H1 (cell line): Measurements from ENCODE around the gene PRKCH. TPM values are rescaled to one million over a fixed set of nuclear protein-coding genes. Genes with fewer than 3 reads are reported as not detected.

Experiments used
- CTCF ChIA-PET: fragments of 300-600 bp; sonication (Branson Sonifier 250); formaldehyde crosslinking; loops from one replicate; lab custom pipeline; 2021; ENCODE audit not compliant: partially characterized antibody; lab: Charles Lee
- POLR2A ChIA-PET: fragments of 300-600 bp; sonication (Branson Sonifier 250); formaldehyde crosslinking; loops from one replicate; lab custom pipeline; 2021; ENCODE audit warnings: inconsistent platforms; ENCODE audit not compliant: partially characterized antibody; lab: Charles Lee
- DNase-seq, 2 experiments: peaks; one replicate each; pipeline versions ENCODE4 v3.0.0 to v3.0.0-alpha.2; 2010 to 2022; ENCODE audit warnings: low spot score in 2 of 2, low read depth in 1 of 2, mixed read lengths in 1 of 2
- FAIRE-seq: peaks from 2 replicates; lab custom pipeline; 2011; peaks lifted over from hg19 to GRCh38; lab: Jason Lieb, UNC
- H2AFZ ChIP-seq: 2 replicates; pipeline ENCODE4 v1.8.1; 2012; ENCODE audit warnings: low read length, inconsistent platforms
- H2AK5ac ChIP-seq: 2 replicates; pipeline ENCODE4 v1.6.1; 2013; ENCODE audit warnings: low read depth, low read length
- H2BK120ac ChIP-seq: replicated peaks from 2 replicates; pipeline ENCODE3; 2013; ENCODE audit warnings: low read depth, low read length, inconsistent platforms
- H2BK12ac ChIP-seq: 2 replicates; pipeline ENCODE4 v1.6.1; 2013; ENCODE audit warnings: low read depth, low read length
- H2BK15ac ChIP-seq: 2 replicates; pipeline ENCODE4 v1.6.1; 2013; ENCODE audit warnings: low read length
- H2BK20ac ChIP-seq: 2 replicates; pipeline ENCODE4 v1.6.1; 2013; ENCODE audit warnings: low read length
- H2BK5ac ChIP-seq: 2 replicates; pipeline ENCODE4 v1.6.1; 2013; ENCODE audit warnings: low read depth, low read length
- H3K14ac ChIP-seq: 2 replicates; pipeline ENCODE4 v1.6.1; 2013; ENCODE audit warnings: inconsistent platforms; ENCODE audit not compliant: insufficient read length
- H3K18ac ChIP-seq: 2 replicates; pipeline ENCODE4 v1.6.1; 2013; ENCODE audit warnings: low read length; ENCODE audit errors: extremely low read depth
- H3K23ac ChIP-seq: 2 replicates; pipeline ENCODE4 v1.6.1; 2013; ENCODE audit warnings: inconsistent platforms; ENCODE audit not compliant: insufficient read length
- H3K23me2 ChIP-seq: 2 replicates; pipeline ENCODE4 v1.6.1; 2013; ENCODE audit warnings: low read depth, low read length
- H3K27ac ChIP-seq: 2 replicates; pipeline ENCODE4 v1.6.1; 2011; ENCODE audit warnings: low read depth, low read length, inconsistent platforms
- H3K27me3 ChIP-seq, 4 experiments: replicated peaks in 1 of 4; 1 replicate in 1 of 4; 2 replicates in 3 of 4; pipeline versions ENCODE4 v1.6.1 to v1.8.1; 2011 to 2013; ENCODE audit warnings: low read length in 3 of 4, mild to moderate bottlenecking in 3 of 4, inconsistent platforms in 2 of 4, mixed read lengths in 2 of 4, moderate library complexity in 1 of 4; ENCODE audit not compliant: control insufficient read depth in 3 of 4, insufficient read depth in 3 of 4; ENCODE audit errors: extremely low read depth in 1 of 4
- H3K36me3 ChIP-seq, 4 experiments: 2 replicates each; pipeline versions ENCODE4 v1.6.1 to v1.8.1; 2011 to 2013; ENCODE audit warnings: mild to moderate bottlenecking in 4 of 4, low read length in 3 of 4, moderate library complexity in 2 of 4, control low read depth in 1 of 4, inconsistent platforms in 1 of 4; ENCODE audit not compliant: insufficient read depth in 4 of 4, control insufficient read depth in 2 of 4
- H3K4ac ChIP-seq: replicated peaks from 2 replicates; pipeline ENCODE3; 2013; ENCODE audit warnings: low read length, low read depth, mixed read lengths, inconsistent platforms; ENCODE audit not compliant: insufficient read length
- H3K4me1 ChIP-seq, 4 experiments: replicated peaks in 1 of 4; 1 replicate in 1 of 4; 2 replicates in 3 of 4; pipeline versions ENCODE4 v1.6.1 to v1.8.1; 2011 to 2013; ENCODE audit warnings: low read length in 3 of 4, inconsistent platforms in 2 of 4, mixed read lengths in 1 of 4; ENCODE audit not compliant: insufficient read depth in 4 of 4, control insufficient read depth in 3 of 4
- H3K4me2 ChIP-seq, 2 experiments: 2 replicates each; pipeline versions ENCODE4 v1.6.1 to v1.8.1; 2011 to 2013; ENCODE audit warnings: low read depth in 2 of 2, low read length in 2 of 2, control low read depth in 1 of 2, inconsistent platforms in 1 of 2, mild to moderate bottlenecking in 1 of 2; ENCODE audit not compliant: insufficient read depth in 1 of 2
- H3K4me3 ChIP-seq, 4 experiments: fragments of 200-600, 300-600 bp in 1 of 4; sonication (generic), shearing (Covaris generic), sonication (Bioruptor Twin) in 1 of 4; 2 replicates each; pipeline versions ENCODE4 v1.5.1 to v1.8.1; 2011 to 2016; ENCODE audit warnings: low read length in 4 of 4, low read depth in 3 of 4, control low read depth in 2 of 4, inconsistent platforms in 2 of 4, mild to moderate bottlenecking in 2 of 4, mixed read lengths in 1 of 4, moderate library complexity in 1 of 4; ENCODE audit not compliant: insufficient read depth in 2 of 4; ENCODE audit errors: extremely low read depth in 1 of 4
- H3K56ac ChIP-seq: replicated peaks from 2 replicates; pipeline ENCODE3; 2013; ENCODE audit warnings: low read depth, mild to moderate bottlenecking, mixed read lengths, low read length, inconsistent platforms; ENCODE audit not compliant: insufficient read length
- H3K79me1 ChIP-seq: 2 replicates; pipeline ENCODE4 v1.6.1; 2013; ENCODE audit warnings: low read depth, low read length, control low read depth
- H3K79me2 ChIP-seq, 2 experiments: 2 replicates each; pipeline versions ENCODE4 v1.6.1 to v1.8.1; 2012 to 2013; ENCODE audit warnings: low read length in 2 of 2, mild to moderate bottlenecking in 2 of 2, inconsistent platforms in 1 of 2; ENCODE audit not compliant: insufficient read depth in 2 of 2, control insufficient read depth in 1 of 2
- H3K9ac ChIP-seq, 4 experiments: replicated peaks in 1 of 4; 1 replicate in 1 of 4; 2 replicates in 3 of 4; pipeline versions ENCODE4 v1.6.1 to v1.8.1; 2011 to 2013; ENCODE audit warnings: low read depth in 3 of 4, low read length in 3 of 4, control low read depth in 2 of 4, mild to moderate bottlenecking in 2 of 4, moderate library complexity in 2 of 4, inconsistent platforms in 1 of 4; ENCODE audit errors: extremely low read depth in 1 of 4
- H3K9me3 ChIP-seq, 2 experiments: 2 replicates each; pipeline versions ENCODE4 v1.6.1 to v1.8.1; 2012 to 2013; ENCODE audit warnings: mild to moderate bottlenecking in 2 of 2, moderate library complexity in 2 of 2, control low read depth in 1 of 2, inconsistent platforms in 1 of 2, low read depth in 1 of 2, low read length in 1 of 2, mixed read lengths in 1 of 2; ENCODE audit not compliant: insufficient read depth in 2 of 2
- H4K20me1 ChIP-seq, 2 experiments: replicated peaks in 1 of 2; 2 replicates each; pipeline versions ENCODE3 to v1.8.1; 2011 to 2013; ENCODE audit warnings: inconsistent platforms in 2 of 2, low read length in 2 of 2, mild to moderate bottlenecking in 1 of 2; ENCODE audit not compliant: insufficient read depth in 2 of 2, control insufficient read depth in 1 of 2
- H4K5ac ChIP-seq: 2 replicates; pipeline ENCODE4 v1.6.1; 2013; ENCODE audit warnings: low read length, low read depth, mixed read lengths, inconsistent platforms; ENCODE audit not compliant: insufficient read length
- H4K8ac ChIP-seq: 2 replicates; pipeline ENCODE4 v1.8.0; 2013; ENCODE audit warnings: mild to moderate bottlenecking, moderate library complexity, low read length, inconsistent platforms; ENCODE audit not compliant: insufficient read depth; ENCODE audit errors: extremely low read depth
- H4K91ac ChIP-seq: replicated peaks from 2 replicates; pipeline ENCODE3; 2013; ENCODE audit warnings: low read length, mixed read lengths, inconsistent platforms; ENCODE audit not compliant: insufficient read length
- CBX5 ChIP-seq: fragments of 300-800, 300-1000 bp; sonication (generic); IDR thresholded peaks from 2 replicates; pipeline ENCODE4 v1.7.1; 2016; ENCODE audit warnings: antibody characterized with exemption, low read length, low read depth
- GABPA ChIP-seq: IDR thresholded peaks from 2 replicates; pipeline ENCODE4 v1.6.1; 2011; ENCODE audit warnings: mild to moderate bottlenecking, low read length, moderate library complexity, borderline replicate concordance; ENCODE audit not compliant: insufficient read depth
- HDAC2 ChIP-seq, 2 experiments: fragments of 300-600 bp in 1 of 2; sonication (generic) in 1 of 2; IDR thresholded peaks; 2 replicates each; pipeline ENCODE4 v1.6.1; 2011 to 2012; ENCODE audit warnings: low read depth in 2 of 2, low read length in 2 of 2, mild to moderate bottlenecking in 2 of 2, moderate library complexity in 2 of 2, borderline replicate concordance in 1 of 2, inconsistent platforms in 1 of 2
- RAD21 ChIP-seq, 2 experiments: IDR thresholded peaks in 1 of 2; conservative IDR thresholded peaks in 1 of 2; 2 replicates each; pipeline ENCODE4 v1.6.1; 2011; ENCODE audit warnings: low read depth in 2 of 2, low read length in 2 of 2, improper control_type of control experiment in 1 of 2, inconsistent platforms in 1 of 2, mild to moderate bottlenecking in 1 of 2, moderate library complexity in 1 of 2
- SIN3A ChIP-seq, 2 experiments: IDR thresholded peaks in 1 of 2; conservative IDR thresholded peaks in 1 of 2; 2 replicates each; pipeline ENCODE4 v1.6.1; 2011 to 2012; ENCODE audit warnings: low read length in 2 of 2, improper control_type of control experiment in 1 of 2, low read depth in 1 of 2, mild to moderate bottlenecking in 1 of 2
- SP2 ChIP-seq: IDR thresholded peaks from 2 replicates; pipeline ENCODE4 v1.6.1; 2012; ENCODE audit warnings: mild to moderate bottlenecking, low read length, inconsistent platforms
- SRF ChIP-seq: IDR thresholded peaks from 2 replicates; pipeline ENCODE4 v1.6.1; 2011; ENCODE audit warnings: mild to moderate bottlenecking, low read depth, low read length, moderate library complexity
- SUZ12 ChIP-seq: fragments of 200-600 bp; sonication (generic); IDR thresholded peaks from 2 replicates; pipeline ENCODE4 v1.6.1; 2012; ENCODE audit warnings: mild to moderate bottlenecking, inconsistent platforms, low read length, moderate library complexity, mixed read lengths
- WGBS, 2 experiments: shearing (Covaris generic) in 1 of 2; methylation state at CpG; one replicate each; pipeline versions ENCODE4 v1.1.6 to v1.1.7; 2013 to 2015; ENCODE audit warnings: low lambda C conversion rate in 2 of 2, mixed read lengths in 2 of 2, inconsistent platforms in 1 of 2, low coverage in 1 of 2, missing lambda C conversion rate in 1 of 2; ENCODE audit not compliant: insufficient replicate concordance in 2 of 2, insufficient coverage in 1 of 2, insufficient read length in 1 of 2; ENCODE audit errors: extremely low coverage in 1 of 2, missing lambda C conversion rate in 1 of 2; 5-methylcytosine and 5-hydroxymethylcytosine counted together
- polyA plus RNA-seq, 7 experiments: library from polyadenylated mRNA; depleted of rRNA in 3 of 7; stranded (reverse) in 5 of 7; unstranded in 2 of 7; fragments of >200 nt in 5 of 7; fragments of 200-250 nt in 2 of 7; gene quantifications; 1 replicate in 5 of 7; 2 replicates in 1 of 7; 4 replicates in 1 of 7; pipeline versions ENCODE4 v1.2.1 to v1.2.3, GENCODE V29; 2011 to 2013; ENCODE audit warnings: missing spikeins in 2 of 7, mixed read lengths in 2 of 7
- total RNA-seq: library from RNA; stranded (reverse); fragmentation: NEBNext Ultra II Directional; extraction: Animal tissue kit (Norgen Biotek cat#: 25700); gene quantifications from 2 replicates; pipeline ENCODE4 v1.2.1, GENCODE V29; 2021

Gene PRKCH
- total and polyA plus RNA-seq, 2 of the 8 experiments (the other 6 are each of a cell fraction or from before 2014, with no cell fraction given): 6.4 to 7.0 TPM

DNA sequence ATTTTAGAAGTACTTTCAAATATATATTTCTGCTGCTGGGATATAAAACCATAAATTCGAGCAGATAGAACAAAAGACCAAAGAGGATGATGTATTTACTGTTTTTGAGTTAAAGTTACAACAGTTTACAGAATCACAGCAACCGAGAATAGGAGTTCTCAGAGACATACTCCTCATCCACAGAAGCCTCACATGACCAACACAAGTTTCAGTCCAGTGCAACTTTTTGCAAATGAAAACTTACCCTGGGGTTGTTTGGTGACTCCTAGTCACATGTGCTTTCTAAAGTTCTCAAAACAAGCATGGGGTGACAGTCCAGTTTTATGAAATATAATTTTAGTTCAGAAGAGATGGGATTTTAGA lies 117.1 kb downstream of the PRKCH start:
- Histone ChIP-seq H3K4me1 (peaks cover 5 to 10% (median 6%) of the 10 kb centered on the region in 4 experiments), H2AK5ac (no peak overlapping the region), H4K91ac (no peak overlapping the region), H3K27ac (no peak overlapping the region), H2BK5ac (no peak overlapping the region), H3K9ac (no peak overlapping the region), H3K9me3 (no peaks in the 10 kb centered on the region), H2AFZ (no peak overlapping the region), H3K4me2 (peak overlapping the region; percentile 52 to 64; a peak in 2 of 4 replicates), H3K56ac (no peak overlapping the region), H3K4ac (no peak overlapping the region), H2BK15ac (no peak overlapping the region), H4K20me1 (no peaks in the 10 kb centered on the region), H3K79me1 (no peaks in the 10 kb centered on the region), H2BK120ac (peak overlapping the region; percentile 33), H3K23me2 (no peaks in the 10 kb centered on the region), H3K36me3 (no peaks in the 10 kb centered on the region), H3K23ac (no peak overlapping the region), H3K18ac (0 out of 2 replicates have a peak overlapping the region, but pooled peaks have one; percentile 91), H2BK12ac (no peak overlapping the region), H4K8ac (no peak overlapping the region), H3K27me3 (no peaks in the 10 kb centered on the region), H2BK20ac (no peak overlapping the region), H3K79me2 (no peaks in the 10 kb centered on the region), H3K4me3 (peak overlapping the region in 1 of 4 experiments; percentile 21; a peak in 2 of 8 replicates), H3K14ac (no peak overlapping the region), H4K5ac (no peak overlapping the region)
- WGBS, 2 experiments: 75% methylated on average over 2 of the region's 2 CpGs; no CpG with 5 or more reads in 1 of the 2 experiments
- DNase-seq (no peak), FAIRE-seq (no peak)
- TF ChIP-seq GABPA: no peak
- TF ChIP-seq RAD21 (IDR thresholded peaks at IDR 0.05 in 1 of 2, conservative IDR thresholded peaks at IDR 0.05 in 1 of 2; ENCODE audit: low read depth in 2 of 2, low read length in 2 of 2): no peak
- no peak for TF ChIP-seq CBX5
- TF ChIP-seq HDAC2 (IDR thresholded peaks at IDR 0.05; ENCODE audit: borderline replicate concordance in 1 of 2, low read depth in 2 of 2, low read length in 2 of 2): no peak
- TF ChIP-seq SP2: no peak
- no peak for TF ChIP-seq SRF
- no peak for TF ChIP-seq SIN3A (conservative IDR thresholded peaks at IDR 0.05 in 1 of 2, IDR thresholded peaks at IDR 0.05 in 1 of 2; ENCODE audit: low read depth in 1 of 2, low read length in 2 of 2)
- TF ChIP-seq SUZ12: no peak
- POLR2A ChIA-PET: interaction anchor here (0.7 to 1.0 kb wide), 2 partner anchors 28 to 257 kb away, joined by 3 read pairs; no protein-coding TSS in a partner anchor
- CTCF ChIA-PET: interaction anchor here (1.5 to 2.3 kb wide), 3 partner anchors 10 to 159 kb away, joined by 3 to 6 read pairs (median 4); no protein-coding TSS in a partner anchor
